Naive thymus-derived CD4-positive, alpha-beta T cell (primary cell): Measurements from ENCODE around the gene RAB6D. TPM values are rescaled to one million over a fixed set of nuclear protein-coding genes. Genes with fewer than 3 reads are reported as not detected.
"Not testable (repeated sequence)": the region's sequence is repeated elsewhere in the genome, so short reads cannot be mapped to it uniquely, and the experiment has no call there.

ENCODE experiments used
- ATAC-seq: fragments of 150-1000 bp; cut with Tn5 transposase; 2 replicates; pipeline ENCODE4 v1.10.0; 2021; ENCODE audit warnings: mild to moderate bottlenecking, moderate library complexity
- CTCF ChIA-PET: fragments of 350-600 bp; sonication (Branson Sonifier 250); formaldehyde crosslinking; loops from one replicate; lab custom pipeline; 2021; ENCODE audit warnings: antibody characterized with exemption; lab: Charles Lee
- POLR2A ChIA-PET: fragments of 350-600 bp; sonication (Branson Sonifier 250); formaldehyde crosslinking; loops from one replicate; lab custom pipeline; 2021; ENCODE audit warnings: antibody characterized with exemption, inconsistent platforms; lab: Charles Lee
- DNase-seq, 9 donors: peaks; one replicate each; pipeline versions ENCODE4 v3.0.0 to v3.0.0-alpha.2; 2020 to 2022; ENCODE audit warnings: mixed read lengths in 1 of 9
- H3K27ac ChIP-seq: one replicate; pipeline ENCODE4 v1.7.0; 2013; ENCODE audit warnings: mild to moderate bottlenecking, low read depth, low read length, moderate library complexity
- H3K27me3 ChIP-seq, 2 donors: one replicate each; pipeline ENCODE4 v1.7.0; 2013; ENCODE audit warnings: low read length in 2 of 2, mild to moderate bottlenecking in 2 of 2, moderate library complexity in 2 of 2; ENCODE audit not compliant: control insufficient read depth in 2 of 2, insufficient read depth in 2 of 2
- H3K36me3 ChIP-seq, 3 experiments: 1 replicate in 2 of 3; 2 replicates in 1 of 3; pipeline ENCODE4 v1.7.0; 2013; ENCODE audit warnings: low read length in 3 of 3, mild to moderate bottlenecking in 3 of 3, moderate library complexity in 1 of 3; ENCODE audit not compliant: insufficient read depth in 3 of 3, control insufficient read depth in 2 of 3
- H3K4me1 ChIP-seq, 2 donors: one replicate each; pipeline ENCODE4 v1.7.0; 2013; ENCODE audit warnings: low read length in 2 of 2, mild to moderate bottlenecking in 2 of 2, moderate library complexity in 1 of 2; ENCODE audit not compliant: control insufficient read depth in 2 of 2, insufficient read depth in 2 of 2
- H3K4me3 ChIP-seq: 2 replicates; pipeline ENCODE4 v1.7.0; 2013; ENCODE audit warnings: mild to moderate bottlenecking, low read length
- H3K9me3 ChIP-seq, 3 experiments: 1 replicate in 2 of 3; 2 replicates in 1 of 3; pipeline ENCODE4 v1.7.0; 2013; ENCODE audit warnings: low read length in 3 of 3; ENCODE audit not compliant: control insufficient read depth in 2 of 3
- H3K27ac Mint-ChIP-seq, 9 donors: one replicate each; pipeline ENCODE4 v1.8.0; 2020 to 2022; ENCODE audit warnings: mixed read lengths in 9 of 9, mild to moderate bottlenecking in 8 of 9, moderate library complexity in 5 of 9, inconsistent platforms in 2 of 9
- H3K27me3 Mint-ChIP-seq, 5 donors: one replicate each; pipeline ENCODE4 v1.8.0; 2021 to 2022; ENCODE audit warnings: mixed read lengths in 5 of 5, mild to moderate bottlenecking in 1 of 5
- H3K36me3 Mint-ChIP-seq, 5 donors: one replicate each; pipeline ENCODE4 v1.8.0; 2020 to 2022; ENCODE audit warnings: mixed read lengths in 5 of 5, mild to moderate bottlenecking in 3 of 5, inconsistent platforms in 1 of 5
- H3K4me1 Mint-ChIP-seq, 7 donors: one replicate each; pipeline ENCODE4 v1.8.0; 2020 to 2022; ENCODE audit warnings: mixed read lengths in 7 of 7, mild to moderate bottlenecking in 3 of 7, inconsistent platforms in 1 of 7
- H3K4me3 Mint-ChIP-seq, 10 donors: one replicate each; pipeline ENCODE4 v1.8.0; 2020 to 2022; ENCODE audit warnings: mild to moderate bottlenecking in 10 of 10, mixed read lengths in 10 of 10, moderate library complexity in 6 of 10, inconsistent platforms in 2 of 10
- H3K9me3 Mint-ChIP-seq, 11 donors: one replicate each; pipeline ENCODE4 v1.8.0; 2020 to 2022; ENCODE audit warnings: mixed read lengths in 11 of 11, mild to moderate bottlenecking in 4 of 11, inconsistent platforms in 1 of 11, moderate library complexity in 1 of 11
- intact Hi-C, 2 donors: fragments of 100-400 bp; cut with micrococcal nuclease; formaldehyde crosslinking; loops; one replicate each; pipeline ENCODE4 v1.15.1; 2023
- polyA plus RNA-seq, 2 donors: library from polyadenylated mRNA; unstranded; fragments of 300-500 nt; fragmentation: Illumina TruSeq; gene quantifications; one replicate each; pipeline ENCODE4 v1.2.3, GENCODE V29; 2021
- total RNA-seq, 6 experiments: library from RNA in 5 of 6; stranded (reverse) in 5 of 6; gene quantifications; 1 replicate in 5 of 6; 2 replicates in 1 of 6; pipeline ENCODE4 v1.2.3 and lab custom pipeline; 2021 to 2026

RAB6D gene
- total and polyA plus RNA-seq, 7 experiments from 2014 or later = not detected

DNA sequence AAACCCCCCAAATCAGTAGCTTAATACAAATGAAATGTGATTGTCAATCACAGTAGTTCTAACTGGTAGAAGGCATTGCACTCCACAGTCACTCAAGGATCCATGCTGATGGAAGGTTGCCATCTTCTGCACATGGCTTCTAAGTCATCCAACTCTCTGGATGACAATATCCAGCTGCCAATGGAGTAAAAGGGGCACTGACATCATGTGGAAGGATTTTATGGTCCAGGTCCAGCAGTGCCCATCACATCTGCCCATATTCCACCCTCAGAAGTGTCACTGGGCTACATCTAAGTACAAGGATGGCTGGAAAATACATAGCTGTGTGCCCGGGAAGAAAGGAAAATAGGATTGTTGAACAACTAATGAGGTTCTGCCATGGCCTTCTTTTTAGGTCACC lies 42.6 kb downstream of the RAB6D start:
- ATAC-seq, DNase-seq, H3K4me1 ChIP-seq, H3K27me3 ChIP-seq, H3K36me3 Mint-ChIP-seq, intact Hi-C loops, H3K27ac Mint-ChIP-seq, POLR2A ChIA-PET, H3K36me3 ChIP-seq, H3K9me3 ChIP-seq, H3K4me3 ChIP-seq, CTCF ChIA-PET, H3K4me3 Mint-ChIP-seq, H3K4me1 Mint-ChIP-seq, H3K27ac ChIP-seq: not testable (repeated sequence)
- Mint-ChIP-seq H3K9me3 (peaks cover 1 to 24% (median 6%) of the 10 kb centered on the region in 11 donors), H3K27me3 (peaks cover 18 to 33% (median 21%) of the 10 kb centered on the region in 5 donors)

DNA sequence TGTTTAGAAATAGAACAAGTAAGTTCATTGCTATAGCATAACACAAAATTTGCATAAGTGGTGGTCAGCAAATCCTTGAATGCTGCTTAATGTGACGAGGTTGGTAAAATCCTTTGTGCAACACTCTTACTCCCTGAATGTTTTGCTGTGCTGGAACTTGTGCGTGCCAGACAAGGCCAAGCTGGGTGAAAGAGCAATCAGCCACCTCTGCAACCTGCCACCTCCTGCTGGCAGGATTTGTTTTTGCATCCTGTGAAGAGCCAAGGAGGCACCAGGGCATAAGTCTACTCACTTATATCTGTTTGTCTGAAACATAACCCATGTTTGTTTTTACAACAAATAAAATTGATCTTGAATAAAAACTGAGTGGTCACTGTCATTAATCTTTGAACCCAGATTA lies 53.0 kb downstream of the RAB6D start:
- CTCF ChIA-PET, H3K27ac ChIP-seq, H3K36me3 Mint-ChIP-seq, H3K4me1 Mint-ChIP-seq, ATAC-seq, H3K4me3 Mint-ChIP-seq, DNase-seq, H3K4me1 ChIP-seq, H3K9me3 Mint-ChIP-seq, H3K27ac Mint-ChIP-seq, H3K36me3 ChIP-seq, H3K9me3 ChIP-seq, H3K4me3 ChIP-seq, POLR2A ChIA-PET, H3K27me3 ChIP-seq: not testable (repeated sequence)
- H3K27me3 Mint-ChIP-seq = peaks cover 8 to 16% (median 15%) of the 10 kb centered on the region in 5 donors
- intact Hi-C loops = loop anchor here in 1 of 2 donors (2.0 kb wide), 1 partner anchor 156 kb away; no protein-coding TSS in a partner anchor

Other genes with a start within 250 kb of the RAB6D start
- 1 to 10 TPM in 1 of 5 experiments, under 1 TPM in 4; 0.13 to 2.1 (median 0.19) TPM for gene POTEE, start 154.6 kb downstream of the RAB6D start, total RNA-seq
- gene POTEE, start 154.6 kb downstream of the RAB6D start, polyA plus RNA-seq = under 1 TPM; 0.06 to 0.08 TPM
- gene TUBA3D, start 112.0 kb upstream of the RAB6D start, total RNA-seq = not detected
- gene TUBA3D, start 112.0 kb upstream of the RAB6D start, polyA plus RNA-seq = not detected
- gene MZT2A, start 128.2 kb upstream of the RAB6D start, total RNA-seq = 100 to 1,000 TPM in 3 of 5 experiments, 10 to 100 TPM in 2; 44.9 to 134 (median 101) TPM
- 100 to 1,000 TPM; 117 to 144 TPM for gene MZT2A, start 128.2 kb upstream of the RAB6D start, polyA plus RNA-seq
- gene CCDC74A, start 163.7 kb upstream of the RAB6D start, total RNA-seq = 1 to 10 TPM in 1 of 5 experiments, under 1 TPM in 3, not detected in 1; 0.38 to 2.4 (median 0.71) TPM
- gene CCDC74A, start 163.7 kb upstream of the RAB6D start, polyA plus RNA-seq = not detected